CD8-positive, alpha-beta memory T cell (primary cell): ENCODE results near the gene SFI1. TPM values are rescaled to one million over a fixed set of nuclear protein-coding genes. Genes with fewer than 3 reads are reported as not detected.
A peak's percentile ranks its signal among the peaks of the same experiment; 100 is the strongest.

Experiments
- CTCF ChIA-PET: fragments of 350-600 bp; sonication (Branson Sonifier 250); formaldehyde crosslinking; loops from one replicate; lab custom pipeline; 2021; ENCODE audit warnings: antibody characterized with exemption; lab: Charles Lee
- POLR2A ChIA-PET: fragments of 350-600 bp; sonication (Branson Sonifier 250); formaldehyde crosslinking; loops from one replicate; lab custom pipeline; 2021; ENCODE audit warnings: antibody characterized with exemption; lab: Charles Lee
- DNase-seq, 5 donors: peaks; one replicate each; pipeline versions ENCODE4 v3.0.0 to v3.0.0-alpha.2; 2020 to 2022; ENCODE audit warnings: mixed read lengths in 1 of 5
- H3K27ac ChIP-seq: one replicate; pipeline ENCODE4 v1.7.0; 2013; ENCODE audit warnings: low read depth, mild to moderate bottlenecking, low read length, moderate library complexity
- H3K27me3 ChIP-seq: 2 replicates; pipeline ENCODE4 v1.7.0; 2013; ENCODE audit warnings: low read length, mild to moderate bottlenecking; ENCODE audit not compliant: insufficient read depth, poor library complexity, severe bottlenecking
- H3K36me3 ChIP-seq: 2 replicates; pipeline ENCODE4 v1.7.0; 2013; ENCODE audit warnings: mild to moderate bottlenecking, low read length, moderate library complexity; ENCODE audit not compliant: insufficient read depth
- H3K4me1 ChIP-seq: 2 replicates; pipeline ENCODE4 v1.7.0; 2013; ENCODE audit warnings: mild to moderate bottlenecking, low read length, moderate library complexity; ENCODE audit not compliant: insufficient read depth
- H3K4me3 ChIP-seq: 2 replicates; pipeline ENCODE4 v1.7.0; 2013; ENCODE audit warnings: mild to moderate bottlenecking, low read length
- H3K9me3 ChIP-seq: 2 replicates; pipeline ENCODE4 v1.7.0; 2013; ENCODE audit warnings: mild to moderate bottlenecking, low read length
- H3K27ac Mint-ChIP-seq, 8 donors: one replicate each; pipeline ENCODE4 v1.8.0; 2020 to 2021; ENCODE audit warnings: mixed read lengths in 8 of 8, mild to moderate bottlenecking in 6 of 8, inconsistent platforms in 3 of 8, moderate library complexity in 3 of 8
- H3K27me3 Mint-ChIP-seq, 2 donors: one replicate each; pipeline ENCODE4 v1.8.0; 2020 to 2021; ENCODE audit warnings: mixed read lengths in 2 of 2, mild to moderate bottlenecking in 1 of 2, moderate library complexity in 1 of 2
- H3K36me3 Mint-ChIP-seq, 3 donors: one replicate each; pipeline ENCODE4 v1.8.0; 2020 to 2021; ENCODE audit warnings: mixed read lengths in 3 of 3, inconsistent platforms in 1 of 3, mild to moderate bottlenecking in 1 of 3
- H3K4me1 Mint-ChIP-seq, 3 donors: one replicate each; pipeline ENCODE4 v1.8.0; 2020 to 2021; ENCODE audit warnings: mixed read lengths in 3 of 3, inconsistent platforms in 1 of 3, mild to moderate bottlenecking in 1 of 3
- H3K4me3 Mint-ChIP-seq, 7 donors: one replicate each; pipeline ENCODE4 v1.8.0; 2020 to 2021; ENCODE audit warnings: mixed read lengths in 7 of 7, mild to moderate bottlenecking in 6 of 7, moderate library complexity in 4 of 7, inconsistent platforms in 2 of 7
- H3K9me3 Mint-ChIP-seq, 5 donors: one replicate each; pipeline ENCODE4 v1.8.0; 2020 to 2022; ENCODE audit warnings: mixed read lengths in 5 of 5, mild to moderate bottlenecking in 3 of 5, moderate library complexity in 2 of 5, inconsistent platforms in 1 of 5
- polyA plus RNA-seq: library from polyadenylated mRNA; unstranded; fragments of 300-500 nt; fragmentation: Illumina TruSeq; gene quantifications from one replicate; pipeline ENCODE4 v1.2.3, GENCODE V29; 2021
- total RNA-seq, 2 experiments: library from RNA; stranded (reverse); gene quantifications; one replicate each; pipeline ENCODE4 v1.2.3, GENCODE V29; 2021

SFI1 gene
- total and polyA plus RNA-seq, 3 experiments from 2014 or later, result 34.8 to 129 (median 119) TPM

GRCh38 chr22:31615491-31615860 lies 119.1 kb downstream of the SFI1 start:
- no peak for DNase-seq
- Histone ChIP-seq H3K27ac (no peak overlapping the region), H3K27me3 (no peaks in the 10 kb centered on the region), H3K4me1 (no peaks in the 10 kb centered on the region), H3K9me3 (no peaks in the 10 kb centered on the region), H3K4me3 (no peak overlapping the region), H3K36me3 (peaks cover 22% of the 10 kb centered on the region)
- Mint-ChIP-seq H3K27me3 (peaks cover 0 to 2% of the 10 kb centered on the region in 2 donors), H3K36me3 (peaks cover 3 to 85% (median 6%) of the 10 kb centered on the region in 3 donors), H3K9me3 (no peaks in the 10 kb centered on the region), H3K4me1 (peaks cover 9 to 21% (median 14%) of the 10 kb centered on the region in 3 donors), H3K4me3 (no peak overlapping the region), H3K27ac (peak overlapping the region; percentile 64 to 93 (median 81))
- POLR2A ChIA-PET, result no interaction called here
- CTCF ChIA-PET, result interaction anchor here (0.9 kb wide), 1 partner anchor 59 kb away, joined by 4 read pairs; no protein-coding TSS in a partner anchor

GRCh38 chr22:31615940-31616314 lies 119.6 kb downstream of the SFI1 start:
- H3K4me1 Mint-ChIP-seq, result peaks cover 9 to 21% (median 14%) of the 10 kb centered on the region in 3 donors
- DNase-seq, result no peak
- H3K27ac Mint-ChIP-seq, result peak overlapping the region in 7 of 8 donors; percentile 64 to 91 (median 81)
- Histone ChIP-seq H3K4me1 (no peaks in the 10 kb centered on the region), H3K9me3 (no peaks in the 10 kb centered on the region), H3K36me3 (peaks cover 19% of the 10 kb centered on the region), H3K27me3 (no peaks in the 10 kb centered on the region), H3K4me3 (no peak overlapping the region), H3K27ac (no peak overlapping the region)
- H3K4me3 Mint-ChIP-seq, result peak overlapping the region in 1 of 7 donors; percentile 77
- peaks cover 0 to 2% of the 10 kb centered on the region in 2 donors for H3K27me3 Mint-ChIP-seq
- ChIA-PET CTCF (interaction anchor here (0.9 to 1.1 kb wide), 2 partner anchors 18 to 59 kb away, joined by 3 to 4 read pairs; no protein-coding TSS in a partner anchor), POLR2A (no interaction called here)
- H3K9me3 Mint-ChIP-seq, result no peaks in the 10 kb centered on the region
- H3K36me3 Mint-ChIP-seq, result peaks cover 3 to 85% (median 6%) of the 10 kb centered on the region in 3 donors

- H3K4me1 Mint-ChIP-seq, result peaks cover 9 to 21% (median 14%) of the 10 kb centered on the region in 3 donors
- no peak overlapping the region for H3K27ac ChIP-seq
- CTCF ChIA-PET, result interaction anchor here (0.9 to 1.1 kb wide), 2 partner anchors 18 to 60 kb away, joined by 3 to 4 read pairs; no protein-coding TSS in a partner anchor
Observed at GRCh38 chr22:31616315-31616980, 120.1 kb downstream of the SFI1 start.

DNA sequence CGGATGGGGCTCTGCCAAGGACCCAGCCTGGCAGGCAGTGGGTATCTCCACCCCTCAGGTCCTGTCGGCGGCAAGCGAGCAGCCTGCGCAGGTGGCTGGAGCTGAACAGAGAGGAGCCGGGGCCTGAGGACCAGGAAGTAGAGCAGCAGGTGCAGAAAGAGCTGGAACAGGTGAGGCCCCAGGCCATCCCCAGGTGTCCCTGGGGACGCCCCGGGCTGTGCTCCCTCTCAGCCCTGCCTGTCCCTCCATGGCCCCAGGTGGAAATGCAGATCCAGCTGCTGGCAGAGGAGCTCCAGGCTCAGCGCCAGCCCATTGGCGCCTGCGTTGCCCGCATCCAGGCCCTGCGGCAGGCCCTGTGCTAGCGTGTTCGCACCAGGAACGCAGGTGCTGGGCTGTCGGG lies 121.7 kb downstream of the SFI1 start:
- Mint-ChIP-seq H3K9me3 (no peaks in the 10 kb centered on the region), H3K4me1 (peaks cover 13 to 27% (median 17%) of the 10 kb centered on the region in 3 donors), H3K36me3 (peaks cover 2 to 76% (median 3%) of the 10 kb centered on the region in 3 donors), H3K4me3 (no peak overlapping the region), H3K27me3 (no peaks in the 10 kb centered on the region), H3K27ac (peak overlapping the region in 2 of 8 donors; percentile 50 to 58)
- H3K27ac ChIP-seq, result no peak overlapping the region
- no peak for DNase-seq
- no peaks in the 10 kb centered on the region for H3K4me1 ChIP-seq
- POLR2A ChIA-PET, result interaction anchor here (0.5 kb wide), 1 partner anchor 172 kb away, joined by 5 read pairs; no protein-coding TSS in a partner anchor
- no peaks in the 10 kb centered on the region for H3K27me3 ChIP-seq
- peaks cover 13% of the 10 kb centered on the region for H3K36me3 ChIP-seq
- no peaks in the 10 kb centered on the region for H3K9me3 ChIP-seq
- no peak overlapping the region for H3K4me3 ChIP-seq
- CTCF ChIA-PET, result no interaction called here

More at GRCh38 chr22:31616315-31616980, 120.1 kb downstream of the SFI1 start:
- peak overlapping the region; percentile 33 to 85 (median 73) for H3K27ac Mint-ChIP-seq
- Histone ChIP-seq H3K4me3 (no peak overlapping the region), H3K27me3 (no peaks in the 10 kb centered on the region), H3K36me3 (peaks cover 14% of the 10 kb centered on the region), H3K9me3 (no peaks in the 10 kb centered on the region), H3K4me1 (no peaks in the 10 kb centered on the region)
- peak overlapping the region in 1 of 7 donors; percentile 77 for H3K4me3 Mint-ChIP-seq
- H3K36me3 Mint-ChIP-seq, result peaks cover 3 to 82% (median 6%) of the 10 kb centered on the region in 3 donors
- POLR2A ChIA-PET, result no interaction called here
- DNase-seq, result no peak
- peaks cover 0 to 2% of the 10 kb centered on the region in 2 donors for H3K27me3 Mint-ChIP-seq
- H3K9me3 Mint-ChIP-seq, result no peaks in the 10 kb centered on the region

DNA sequence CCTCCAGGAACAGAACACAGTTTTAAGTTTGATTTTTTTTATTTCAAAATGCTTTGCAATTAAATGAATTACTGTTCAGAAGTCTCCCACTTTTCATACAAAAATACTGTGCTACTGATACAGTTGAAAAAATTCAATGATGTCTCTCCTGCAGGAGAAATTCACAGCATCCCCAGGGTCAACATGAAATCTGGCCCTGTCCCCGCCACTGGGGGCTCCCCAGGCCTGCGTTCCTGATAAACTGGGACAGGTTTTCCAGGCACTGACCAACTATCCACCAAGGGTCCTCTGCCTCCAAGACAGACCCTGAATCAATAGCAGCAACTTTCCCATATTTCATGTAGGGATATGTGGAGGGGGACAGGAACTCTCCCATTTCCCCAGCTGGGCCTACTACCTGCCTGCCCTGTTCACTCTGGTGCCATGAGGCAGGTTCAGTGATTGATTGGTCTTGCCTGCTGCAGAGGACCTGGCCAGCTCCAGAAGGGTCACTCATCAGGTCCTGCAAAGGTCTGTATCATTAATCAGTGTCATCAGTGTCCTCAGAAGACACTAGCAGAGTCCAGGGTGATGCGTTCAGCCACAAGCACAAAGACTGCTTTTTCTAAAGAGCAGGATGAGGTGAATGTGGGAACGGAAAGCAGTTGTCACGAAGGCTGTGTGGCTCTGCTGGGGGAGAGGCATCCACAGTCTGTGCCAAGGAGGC lies 122.3 kb downstream of the SFI1 start:
- H3K9me3 ChIP-seq, result no peaks in the 10 kb centered on the region
- no peak for DNase-seq
- H3K27ac ChIP-seq, result no peak overlapping the region
- peaks cover 17 to 31% (median 17%) of the 10 kb centered on the region in 3 donors for H3K4me1 Mint-ChIP-seq
- H3K27ac Mint-ChIP-seq, result peak overlapping the region in 6 of 8 donors; percentile 12 to 61 (median 46)
- ChIA-PET POLR2A (no interaction called here), CTCF (no interaction called here)
- H3K27me3 Mint-ChIP-seq, result no peaks in the 10 kb centered on the region
- peaks cover 13% of the 10 kb centered on the region for H3K36me3 ChIP-seq
- no peaks in the 10 kb centered on the region for H3K27me3 ChIP-seq
- H3K4me3 ChIP-seq, result no peak overlapping the region
- H3K36me3 Mint-ChIP-seq, result peaks cover 2 to 74% (median 3%) of the 10 kb centered on the region in 3 donors
- H3K4me3 Mint-ChIP-seq, result peak overlapping the region in 1 of 7 donors; percentile 49
- no peaks in the 10 kb centered on the region for H3K4me1 ChIP-seq
- H3K9me3 Mint-ChIP-seq, result no peaks in the 10 kb centered on the region

DNA sequence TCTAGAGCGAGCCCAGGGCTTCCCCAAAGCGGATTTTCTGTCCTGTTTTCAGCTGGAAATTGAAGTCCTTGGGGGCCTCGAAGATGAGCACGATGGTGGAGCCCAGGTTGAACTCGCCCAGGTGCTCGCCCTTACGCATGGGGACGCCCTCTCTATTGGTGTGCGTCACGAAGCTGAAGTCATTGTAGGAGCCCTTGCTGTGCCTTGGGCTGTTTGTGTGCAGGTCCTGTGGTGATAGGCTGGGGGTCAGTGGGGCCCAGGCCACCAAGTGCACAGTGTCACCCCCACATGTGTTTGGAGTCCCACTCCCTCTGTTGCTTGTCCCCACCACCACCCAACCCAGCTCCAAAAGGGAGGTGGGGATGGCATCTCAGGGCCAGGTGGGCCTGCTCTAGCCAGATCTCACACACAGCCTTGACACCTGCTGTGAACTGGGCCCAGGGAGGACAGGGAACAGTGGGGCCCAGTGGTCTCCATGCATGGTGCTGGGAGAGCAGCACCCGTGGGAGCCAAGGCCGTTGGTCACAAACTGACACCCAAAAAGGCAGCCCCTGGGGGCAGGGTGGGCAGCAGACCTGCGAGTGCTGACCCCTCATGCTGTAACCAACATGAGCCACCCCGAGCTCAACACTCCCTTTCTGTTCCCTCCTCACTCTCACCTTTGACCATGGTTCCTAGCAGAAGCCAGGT lies 123.4 kb downstream of the SFI1 start:
- Mint-ChIP-seq H3K4me3 (no peak overlapping the region), H3K36me3 (peaks cover 2 to 68% (median 3%) of the 10 kb centered on the region in 3 donors), H3K27ac (peak overlapping the region in 3 of 8 donors; percentile 15 to 58 (median 51)), H3K27me3 (no peaks in the 10 kb centered on the region), H3K4me1 (peaks cover 19 to 29% (median 22%) of the 10 kb centered on the region in 3 donors), H3K9me3 (no peaks in the 10 kb centered on the region)
- H3K27me3 ChIP-seq, result no peaks in the 10 kb centered on the region
- H3K9me3 ChIP-seq, result no peaks in the 10 kb centered on the region
- H3K4me1 ChIP-seq, result no peaks in the 10 kb centered on the region
- POLR2A ChIA-PET, result interaction anchor here (0.6 to 1.0 kb wide), 2 partner anchors 10 to 216 kb away, joined by 3 to 5 read pairs; no protein-coding TSS in a partner anchor
- peaks cover 13% of the 10 kb centered on the region for H3K36me3 ChIP-seq
- no peak for DNase-seq
- no peak overlapping the region for H3K27ac ChIP-seq
- no peak overlapping the region for H3K4me3 ChIP-seq
- CTCF ChIA-PET, result interaction anchor here (1.3 kb wide), 1 partner anchor 11 kb away, joined by 4 read pairs; no protein-coding TSS in a partner anchor

DNA sequence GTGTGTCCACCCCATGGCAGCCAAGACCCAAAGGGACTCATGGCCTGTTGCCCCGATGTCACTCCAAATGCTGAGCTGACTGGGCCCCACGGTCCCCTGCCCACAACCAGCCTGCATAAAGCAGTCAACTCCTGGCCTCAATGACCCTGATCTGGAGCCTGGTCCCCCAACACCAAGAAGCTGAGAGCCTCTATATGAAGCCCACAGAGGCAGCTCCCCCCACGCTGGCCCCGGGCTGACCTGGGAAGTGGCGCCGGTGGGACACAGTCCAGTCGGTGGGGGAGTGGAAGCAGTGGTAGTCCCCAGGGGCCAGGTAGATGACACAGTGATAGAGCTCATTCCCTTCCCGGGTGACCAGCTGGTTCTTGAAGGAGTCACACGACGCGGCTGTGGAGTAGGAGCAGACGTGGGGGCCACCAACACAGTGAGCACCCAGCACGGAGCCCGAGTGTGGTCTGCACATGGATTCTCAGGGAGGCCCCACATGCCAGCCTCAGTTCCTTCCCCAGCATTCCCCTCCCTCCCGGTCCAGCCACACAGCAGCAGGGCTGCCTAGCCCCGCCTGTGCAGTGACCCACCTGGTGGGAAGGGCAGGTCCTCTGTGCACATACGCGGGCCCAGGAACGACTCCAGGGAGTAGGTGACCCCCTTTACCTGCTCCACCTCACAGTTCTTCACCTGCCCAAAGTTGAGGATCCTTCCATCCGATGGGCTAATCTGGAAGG lies 124.6 kb downstream of the SFI1 start:
- Histone ChIP-seq H3K4me3 (no peak overlapping the region), H3K27me3 (no peaks in the 10 kb centered on the region), H3K9me3 (no peaks in the 10 kb centered on the region), H3K27ac (no peak overlapping the region), H3K36me3 (peaks cover 13% of the 10 kb centered on the region), H3K4me1 (no peaks in the 10 kb centered on the region)
- peak overlapping the region in 4 of 8 donors; percentile 34 to 89 (median 45) for H3K27ac Mint-ChIP-seq
- no peak overlapping the region for H3K4me3 Mint-ChIP-seq
- no peaks in the 10 kb centered on the region for H3K9me3 Mint-ChIP-seq
- peaks cover 2 to 64% (median 3%) of the 10 kb centered on the region in 3 donors for H3K36me3 Mint-ChIP-seq
- CTCF ChIA-PET, result interaction anchor here (1.0 to 1.3 kb wide), 2 partner anchors 9 to 13 kb away, joined by 3 to 4 read pairs; no protein-coding TSS in a partner anchor
- DNase-seq, result no peak
- POLR2A ChIA-PET, result interaction anchor here (1.0 kb wide), 1 partner anchor 9 kb away, joined by 3 read pairs; no protein-coding TSS in a partner anchor
- H3K4me1 Mint-ChIP-seq, result peaks cover 12 to 29% (median 14%) of the 10 kb centered on the region in 3 donors
- H3K27me3 Mint-ChIP-seq, result no peaks in the 10 kb centered on the region
